ENCODE measurements around the gene MAGI2. TPM values are rescaled to one million over a fixed set of nuclear protein-coding genes. Genes with fewer than 3 reads are reported as not detected.

MAGI2 gene
- total RNA-seq, 4 donors from 2014 or later: 7.8 to 44.7 (median 21.1) TPM

DNA sequence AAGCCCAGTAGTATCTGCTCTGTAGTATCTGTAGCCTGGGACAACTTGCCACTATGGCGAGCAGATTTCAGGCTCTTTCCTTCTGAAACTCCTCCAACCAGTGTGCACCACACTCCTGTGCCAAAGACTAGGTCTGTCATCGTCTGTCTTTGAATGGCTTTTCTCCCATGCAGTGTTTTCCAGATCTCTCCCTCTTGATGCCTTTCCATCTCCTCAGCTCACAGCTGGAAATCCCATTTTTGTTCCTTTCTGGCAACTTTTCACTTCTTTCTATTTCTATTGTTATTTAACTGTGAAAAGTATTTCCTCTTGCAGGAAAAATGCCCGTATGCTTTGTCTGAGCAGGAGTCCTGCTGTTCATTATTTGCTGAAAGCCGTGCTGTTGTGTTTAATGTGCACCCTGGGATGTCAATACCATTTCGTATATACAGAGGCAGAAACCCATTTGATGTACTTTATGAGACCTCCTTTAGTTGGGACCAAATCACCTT, 1281.2 kb downstream of the MAGI2 start:
- WGBS, 2 donors (ENCODE audit: low coverage in 1 of 2): 60 to 70% methylated on average over 3 to 5 of the region's 5 CpGs
- Histone ChIP-seq H3K9me3 (no peaks in the 10 kb centered on the region), H3K36me3 (no peaks in the 10 kb centered on the region), H3K27ac (no peak overlapping the region), H3K27me3 (no peaks in the 10 kb centered on the region), H3K4me3 (no peak overlapping the region), H3K4me1 (peaks cover 0 to 35% (median 0%) of the 10 kb centered on the region in 3 donors)
- TF ChIP-seq EP300 (IDR thresholded peaks at IDR 0.05) (no peak), POLR2AphosphoS5 (IDR thresholded peaks at IDR 0.05) (no peak), POLR2A (IDR thresholded peaks at IDR 0.05) (no peak)
- TF ChIP-seq, protein P1, sequence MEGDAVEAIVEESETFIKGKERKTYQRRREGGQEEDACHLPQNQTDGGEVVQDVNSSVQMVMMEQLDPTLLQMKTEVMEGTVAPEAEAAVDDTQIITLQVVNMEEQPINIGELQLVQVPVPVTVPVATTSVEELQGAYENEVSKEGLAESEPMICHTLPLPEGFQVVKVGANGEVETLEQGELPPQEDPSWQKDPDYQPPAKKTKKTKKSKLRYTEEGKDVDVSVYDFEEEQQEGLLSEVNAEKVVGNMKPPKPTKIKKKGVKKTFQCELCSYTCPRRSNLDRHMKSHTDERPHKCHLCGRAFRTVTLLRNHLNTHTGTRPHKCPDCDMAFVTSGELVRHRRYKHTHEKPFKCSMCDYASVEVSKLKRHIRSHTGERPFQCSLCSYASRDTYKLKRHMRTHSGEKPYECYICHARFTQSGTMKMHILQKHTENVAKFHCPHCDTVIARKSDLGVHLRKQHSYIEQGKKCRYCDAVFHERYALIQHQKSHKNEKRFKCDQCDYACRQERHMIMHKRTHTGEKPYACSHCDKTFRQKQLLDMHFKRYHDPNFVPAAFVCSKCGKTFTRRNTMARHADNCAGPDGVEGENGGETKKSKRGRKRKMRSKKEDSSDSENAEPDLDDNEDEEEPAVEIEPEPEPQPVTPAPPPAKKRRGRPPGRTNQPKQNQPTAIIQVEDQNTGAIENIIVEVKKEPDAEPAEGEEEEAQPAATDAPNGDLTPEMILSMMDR (IDR thresholded peaks at IDR 0.05): no peak
- no peak for ATAC-seq

DNA sequence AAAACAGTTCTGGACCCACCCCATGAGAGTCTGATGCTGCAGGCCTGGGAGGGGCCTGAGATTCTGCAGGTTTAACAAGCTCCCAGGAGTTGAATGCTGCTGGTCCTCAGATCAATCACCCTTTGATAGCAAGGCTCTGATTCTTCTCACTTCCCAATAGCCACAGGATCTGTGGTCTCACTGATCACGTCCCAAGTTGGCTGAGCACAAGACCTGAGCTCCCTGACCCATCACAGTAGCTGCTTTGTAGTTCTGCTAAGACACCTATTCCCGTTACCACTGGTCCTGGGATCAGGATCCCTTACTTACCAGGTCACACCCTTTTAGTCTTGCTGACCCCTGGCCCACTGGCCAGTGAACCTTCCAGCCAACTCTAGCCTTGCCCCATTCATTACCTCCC, 1282.1 kb downstream of the MAGI2 start:
- Histone ChIP-seq H3K27ac (no peak overlapping the region), H3K27me3 (no peaks in the 10 kb centered on the region), H3K4me1 (peaks cover 0 to 32% (median 0%) of the 10 kb centered on the region in 3 donors), H3K4me3 (no peak overlapping the region), H3K36me3 (no peaks in the 10 kb centered on the region), H3K9me3 (no peaks in the 10 kb centered on the region)
- 100% methylated on average over 1 of the region's 2 CpGs for WGBS, 2 donors (ENCODE audit: low coverage in 1 of 2)
- TF ChIP-seq POLR2A (IDR thresholded peaks at IDR 0.05) (no peak), EP300 (IDR thresholded peaks at IDR 0.05) (no peak), POLR2AphosphoS5 (IDR thresholded peaks at IDR 0.05) (no peak)
- TF ChIP-seq, protein P1 (IDR thresholded peaks at IDR 0.05): no peak
- ATAC-seq: no peak

DNA sequence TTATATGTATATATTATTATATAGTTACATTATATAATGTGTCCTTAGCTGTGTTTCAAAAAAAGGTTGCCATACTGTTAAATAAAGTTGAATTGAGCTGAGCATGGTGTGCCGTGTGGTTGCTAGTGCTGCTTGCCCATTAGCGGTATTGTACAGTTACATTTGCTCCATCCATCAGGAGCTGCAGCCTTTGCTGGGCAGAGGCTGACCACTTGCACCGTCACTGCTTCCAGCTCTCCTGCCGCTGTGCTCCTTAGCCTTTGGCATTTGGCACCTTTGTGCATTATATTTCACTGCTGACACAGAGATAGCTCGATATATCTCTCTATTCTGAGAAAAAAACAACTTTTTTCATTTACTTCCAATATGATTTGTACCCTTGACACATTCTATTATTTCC, 1282.7 kb downstream of the MAGI2 start:
- no peaks in the 10 kb centered on the region for H3K9me3 ChIP-seq
- ATAC-seq: no peak
- no peak overlapping the region for H3K27ac ChIP-seq
- H3K27me3 ChIP-seq: no peaks in the 10 kb centered on the region
- 95 to 100% methylated on average over 5 of the region's 5 CpGs for WGBS, 2 donors (ENCODE audit: low coverage in 1 of 2)
- H3K4me1 ChIP-seq: peaks cover 0 to 26% (median 0%) of the 10 kb centered on the region in 3 donors
- H3K36me3 ChIP-seq: no peaks in the 10 kb centered on the region
- H3K4me3 ChIP-seq: no peak overlapping the region
- TF ChIP-seq POLR2AphosphoS5 (IDR thresholded peaks at IDR 0.05) (no peak), POLR2A (IDR thresholded peaks at IDR 0.05) (no peak), EP300 (IDR thresholded peaks at IDR 0.05) (no peak)
- TF ChIP-seq, protein P1 (IDR thresholded peaks at IDR 0.05): no peak

DNA sequence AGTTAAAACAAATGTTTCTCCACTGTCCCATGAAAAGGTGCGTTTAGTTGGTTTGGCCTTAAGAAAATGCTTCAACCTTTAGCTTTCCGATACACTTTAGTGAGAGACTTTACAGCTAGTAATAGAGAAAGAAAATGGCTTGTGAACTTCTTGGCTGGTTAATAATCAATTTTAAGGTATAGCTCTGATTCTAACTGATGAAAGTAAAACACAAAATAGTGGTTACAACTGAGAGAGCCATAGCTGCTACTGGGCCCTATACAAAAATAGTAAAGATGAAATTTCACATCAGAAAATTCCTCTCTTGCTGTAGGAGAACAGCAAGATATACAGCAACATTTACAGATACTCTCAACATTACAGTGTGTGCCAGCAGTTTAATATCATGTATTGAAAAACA, 1283.5 kb downstream of the MAGI2 start:
- no peak for ATAC-seq
- Histone ChIP-seq H3K4me3 (no peak overlapping the region), H3K36me3 (no peaks in the 10 kb centered on the region), H3K27ac (no peak overlapping the region), H3K9me3 (no peaks in the 10 kb centered on the region), H3K27me3 (no peaks in the 10 kb centered on the region), H3K4me1 (peaks cover 0 to 18% (median 0%) of the 10 kb centered on the region in 3 donors)
- no peak for TF ChIP-seq EP300 (IDR thresholded peaks at IDR 0.05)
- TF ChIP-seq, protein P1 (IDR thresholded peaks at IDR 0.05): no peak
- TF ChIP-seq POLR2A (IDR thresholded peaks at IDR 0.05): no peak
- no peak for TF ChIP-seq POLR2AphosphoS5 (IDR thresholded peaks at IDR 0.05)
- 93% methylated on average over 2 of the region's 2 CpGs; no CpG with 5 or more reads in 1 of the 2 donors for WGBS, 2 donors (ENCODE audit: low coverage in 1 of 2)

DNA sequence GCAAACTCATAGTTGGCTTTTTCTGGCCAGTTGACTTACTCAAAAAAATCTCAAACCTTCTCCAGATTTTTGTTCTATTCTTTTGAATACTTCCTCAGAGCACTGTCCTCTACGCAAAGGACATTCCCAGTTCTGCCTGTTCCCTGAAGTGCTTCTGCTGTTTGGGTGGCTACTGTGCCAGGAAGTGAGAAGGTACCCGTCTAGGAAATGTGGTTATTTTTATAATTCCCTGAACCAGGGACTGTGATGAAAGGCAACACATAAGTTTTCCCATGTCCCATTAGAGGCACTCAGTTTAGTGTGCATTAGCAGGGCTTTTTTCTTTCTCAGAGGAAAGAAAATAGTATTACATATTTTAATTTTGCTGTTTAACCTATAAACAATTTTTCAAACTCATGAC, 1284.6 kb downstream of the MAGI2 start:
- no peak for ATAC-seq
- no peak overlapping the region for H3K4me3 ChIP-seq
- H3K9me3 ChIP-seq: no peaks in the 10 kb centered on the region
- TF ChIP-seq, protein P1 (IDR thresholded peaks at IDR 0.05): no peak
- TF ChIP-seq POLR2AphosphoS5 (IDR thresholded peaks at IDR 0.05) (no peak), POLR2A (IDR thresholded peaks at IDR 0.05) (no peak), EP300 (IDR thresholded peaks at IDR 0.05) (no peak)
- H3K27ac ChIP-seq: no peak overlapping the region
- H3K36me3 ChIP-seq: no peaks in the 10 kb centered on the region
- no peaks in the 10 kb centered on the region for H3K27me3 ChIP-seq
- peaks cover 0 to 21% (median 0%) of the 10 kb centered on the region in 3 donors for H3K4me1 ChIP-seq
- 80 to 86% methylated on average over 2 of the region's 2 CpGs for WGBS, 2 donors (ENCODE audit: low coverage in 1 of 2)
